Mesothelial cell of epicardium (in vitro differentiated cells): ENCODE data around the gene CHST13. TPM values are rescaled to one million over a fixed set of nuclear protein-coding genes. Genes with fewer than 3 reads are reported as not detected.

ENCODE experiments used
- DNase-seq, 2 experiments: peaks; one replicate each; pipeline ENCODE4 v3.0.0; 2021; ENCODE audit warnings: low spot score in 2 of 2; ENCODE audit not compliant: unreplicated experiment in 2 of 2
- H3K27ac Mint-ChIP-seq: 2 replicates; pipeline ENCODE4 v1.8.0; 2021; ENCODE audit warnings: mixed read lengths
- H3K27me3 Mint-ChIP-seq: 2 replicates; pipeline ENCODE4 v1.8.0; 2021; ENCODE audit warnings: low read depth, mixed read lengths
- H3K36me3 Mint-ChIP-seq: 2 replicates; pipeline ENCODE4 v1.8.0; 2021; ENCODE audit warnings: mixed read lengths
- H3K4me1 Mint-ChIP-seq: 2 replicates; pipeline ENCODE4 v1.8.0; 2021; ENCODE audit warnings: mixed read lengths
- H3K4me3 Mint-ChIP-seq: 2 replicates; pipeline ENCODE4 v1.8.0; 2021; ENCODE audit warnings: mild to moderate bottlenecking, moderate library complexity, mixed read lengths
- H3K9me3 Mint-ChIP-seq: 2 replicates; pipeline ENCODE4 v1.8.0; 2021; ENCODE audit warnings: mixed read lengths
- total RNA-seq: library from RNA; stranded (reverse); gene quantifications from 3 replicates; pipeline ENCODE4 v1.2.1, GENCODE V29; 2021
- TF ChIP-seq, protein P1 (sequence below): fragments of 200-600 bp; sonication (generic); IDR thresholded peaks from one replicate; pipeline ENCODE4 v1.5.0; 2021; ENCODE audit warnings: antibody characterized with exemption; ENCODE audit not compliant: unreplicated experiment

CHST13 gene
- total RNA-seq, 1 donor from 2014 or later = not detected

DNA sequence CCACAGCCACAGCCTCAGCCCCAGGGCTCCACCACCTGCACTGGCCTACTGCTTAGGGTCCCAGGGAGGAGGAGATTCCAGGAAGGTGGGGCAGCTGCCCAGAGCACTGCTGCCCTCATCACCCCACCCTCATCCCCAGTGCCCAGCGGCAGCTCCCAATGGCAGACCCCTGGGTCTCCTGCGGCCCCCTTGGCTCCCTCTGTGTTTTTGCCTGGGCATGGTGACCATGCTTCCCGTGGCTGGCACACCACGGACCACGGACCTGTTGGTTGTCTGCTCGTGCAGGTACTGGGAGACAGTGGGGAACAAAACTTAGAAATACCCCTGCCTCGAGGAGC is 2.7 kb downstream of the CHST13 start:
- H3K36me3 Mint-ChIP-seq = no peaks in the 10 kb centered on the region
- H3K9me3 Mint-ChIP-seq = no peaks in the 10 kb centered on the region

DNA sequence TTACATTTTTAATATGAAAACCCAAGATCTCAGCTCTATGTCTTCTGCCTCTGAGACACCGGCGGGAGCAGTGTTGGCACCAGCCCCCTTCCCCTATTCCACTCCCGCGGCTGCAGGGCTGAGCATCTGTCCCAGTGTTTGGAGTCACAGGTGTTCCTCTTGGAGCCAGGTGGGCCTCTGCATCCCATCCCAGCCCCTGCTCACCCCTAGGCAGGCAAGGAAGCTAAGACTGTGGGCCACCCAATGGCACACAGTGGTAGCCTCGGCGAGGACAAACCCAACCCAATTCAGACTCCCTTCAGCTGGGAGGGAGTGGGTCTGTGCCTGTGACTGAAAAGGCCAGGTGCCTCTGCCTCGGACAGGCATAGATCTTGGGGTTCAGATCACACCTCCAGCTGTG is 3.1 kb downstream of the CHST13 start:
- Mint-ChIP-seq H3K4me1 (peaks cover 3% of the 10 kb centered on the region), H3K27ac (no peak overlapping the region), H3K36me3 (no peaks in the 10 kb centered on the region), H3K9me3 (no peaks in the 10 kb centered on the region), H3K27me3 (peaks cover 55% of the 10 kb centered on the region), H3K4me3 (no peak overlapping the region)
- TF ChIP-seq, protein P1, sequence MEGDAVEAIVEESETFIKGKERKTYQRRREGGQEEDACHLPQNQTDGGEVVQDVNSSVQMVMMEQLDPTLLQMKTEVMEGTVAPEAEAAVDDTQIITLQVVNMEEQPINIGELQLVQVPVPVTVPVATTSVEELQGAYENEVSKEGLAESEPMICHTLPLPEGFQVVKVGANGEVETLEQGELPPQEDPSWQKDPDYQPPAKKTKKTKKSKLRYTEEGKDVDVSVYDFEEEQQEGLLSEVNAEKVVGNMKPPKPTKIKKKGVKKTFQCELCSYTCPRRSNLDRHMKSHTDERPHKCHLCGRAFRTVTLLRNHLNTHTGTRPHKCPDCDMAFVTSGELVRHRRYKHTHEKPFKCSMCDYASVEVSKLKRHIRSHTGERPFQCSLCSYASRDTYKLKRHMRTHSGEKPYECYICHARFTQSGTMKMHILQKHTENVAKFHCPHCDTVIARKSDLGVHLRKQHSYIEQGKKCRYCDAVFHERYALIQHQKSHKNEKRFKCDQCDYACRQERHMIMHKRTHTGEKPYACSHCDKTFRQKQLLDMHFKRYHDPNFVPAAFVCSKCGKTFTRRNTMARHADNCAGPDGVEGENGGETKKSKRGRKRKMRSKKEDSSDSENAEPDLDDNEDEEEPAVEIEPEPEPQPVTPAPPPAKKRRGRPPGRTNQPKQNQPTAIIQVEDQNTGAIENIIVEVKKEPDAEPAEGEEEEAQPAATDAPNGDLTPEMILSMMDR = no peak
- DNase-seq = no peak

More for the DNA sequence above, 2.7 kb downstream of the CHST13 start:
- Mint-ChIP-seq H3K27me3 (peaks cover 53% of the 10 kb centered on the region), H3K4me1 (peaks cover 3% of the 10 kb centered on the region), H3K27ac (no peak overlapping the region), H3K4me3 (no peak overlapping the region)
- TF ChIP-seq, protein P1 = no peak
- DNase-seq = no peak

DNA sequence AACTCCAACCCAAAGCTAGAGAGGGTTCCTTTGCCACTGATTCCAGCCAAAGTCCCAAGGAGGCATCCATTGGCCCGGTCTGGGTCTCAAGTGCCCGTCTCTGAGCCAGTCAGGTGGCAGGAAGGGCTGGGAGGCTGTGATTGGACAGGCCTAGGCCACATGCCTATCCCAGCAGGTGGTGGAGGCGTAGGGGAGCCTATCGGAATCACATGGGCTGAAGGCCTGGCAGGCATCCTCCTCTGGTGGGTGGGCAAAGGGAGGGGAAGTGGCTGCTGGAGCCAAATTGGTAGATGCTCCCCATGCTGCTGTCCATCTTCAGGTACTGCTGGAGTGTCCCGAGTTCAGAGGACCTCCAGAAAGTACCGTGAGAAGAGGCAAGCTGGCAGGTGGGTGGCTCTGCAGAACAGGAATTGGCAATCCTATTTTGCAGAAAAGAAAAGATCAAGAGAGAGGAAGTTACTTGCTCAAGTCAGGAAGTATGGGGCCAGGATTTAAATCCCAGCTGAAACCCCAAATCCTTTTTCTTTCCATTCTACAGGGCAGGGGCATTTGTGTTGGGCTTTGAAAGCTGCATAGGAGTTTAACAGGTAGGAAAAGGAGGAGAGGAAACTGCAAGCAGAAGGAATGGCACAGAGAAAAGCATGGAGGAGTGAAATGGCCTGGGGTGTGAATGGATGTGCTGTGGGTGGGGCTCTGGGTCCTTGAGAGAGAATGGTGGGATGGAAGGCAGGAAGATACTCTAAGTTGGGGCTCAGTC is 3.7 kb downstream of the CHST13 start:
- DNase-seq = no peak
- Mint-ChIP-seq H3K27ac (no peak overlapping the region), H3K27me3 (peaks cover 54% of the 10 kb centered on the region), H3K9me3 (no peaks in the 10 kb centered on the region), H3K4me3 (no peak overlapping the region), H3K4me1 (peaks cover 3% of the 10 kb centered on the region), H3K36me3 (no peaks in the 10 kb centered on the region)
- TF ChIP-seq, protein P1 = no peak

DNA sequence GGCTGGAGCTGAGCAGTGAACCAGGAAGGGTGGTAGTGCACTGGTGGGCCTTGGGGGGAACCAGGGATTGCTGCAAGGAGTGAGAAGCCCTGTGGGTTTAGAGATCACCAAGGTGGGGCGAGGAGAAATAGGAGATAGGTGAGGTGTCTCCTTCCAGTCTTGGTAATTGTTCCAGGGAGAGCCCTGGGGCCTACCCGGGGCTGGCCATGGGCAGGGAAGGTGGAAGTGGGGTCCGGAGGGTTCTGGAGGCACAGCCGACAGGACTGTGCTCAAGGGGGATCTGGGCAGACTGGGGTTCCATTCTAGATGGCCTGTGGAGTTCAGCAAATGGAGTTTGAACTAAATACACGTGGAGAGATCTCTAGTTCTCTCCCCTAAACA is 4.5 kb downstream of the CHST13 start:
- TF ChIP-seq, protein P1 = no peak
- no peaks in the 10 kb centered on the region for H3K36me3 Mint-ChIP-seq
- peaks cover 3% of the 10 kb centered on the region for H3K4me1 Mint-ChIP-seq
- H3K27me3 Mint-ChIP-seq = peaks cover 54% of the 10 kb centered on the region
- H3K9me3 Mint-ChIP-seq = no peaks in the 10 kb centered on the region
- no peak for DNase-seq
- H3K27ac Mint-ChIP-seq = no peak overlapping the region
- no peak overlapping the region for H3K4me3 Mint-ChIP-seq

DNA sequence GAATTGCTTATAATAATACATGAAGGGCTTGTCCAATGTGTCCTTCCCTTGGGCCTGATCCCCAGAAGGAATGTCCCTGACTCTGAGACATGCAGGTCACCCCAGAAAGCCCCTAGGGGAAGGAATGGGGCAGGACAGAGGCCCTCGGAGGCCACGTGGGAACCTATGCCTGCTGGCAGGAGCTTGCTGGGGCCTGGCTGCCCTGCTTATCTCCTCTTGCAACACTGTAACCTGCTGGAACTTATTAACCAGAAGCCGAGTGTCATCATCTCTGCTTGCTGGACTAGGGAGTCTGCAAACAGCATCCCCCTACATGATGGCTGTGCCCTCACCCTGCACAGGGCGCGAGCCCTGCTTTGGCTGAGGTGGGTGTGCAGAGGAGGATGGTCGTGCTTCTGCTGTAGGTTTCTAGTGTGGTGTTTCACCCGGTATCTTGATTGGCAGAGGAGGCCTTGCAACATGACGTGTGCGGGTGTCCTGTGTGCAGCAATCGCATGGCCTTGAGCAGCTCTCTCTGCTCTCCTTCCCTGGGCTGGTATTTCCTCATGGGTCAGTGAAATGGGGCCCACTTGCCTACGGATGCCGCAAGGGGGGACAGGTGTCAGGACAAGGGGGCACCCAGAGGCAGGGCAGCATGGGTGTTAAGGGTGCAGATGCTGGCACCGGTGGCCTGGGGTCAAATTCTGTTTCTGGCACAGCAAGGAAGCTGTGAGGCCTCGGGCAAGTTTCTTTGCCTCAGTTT is 5.0 kb downstream of the CHST13 start:
- Mint-ChIP-seq H3K4me3 (no peak overlapping the region), H3K9me3 (no peaks in the 10 kb centered on the region), H3K27me3 (peaks cover 55% of the 10 kb centered on the region), H3K4me1 (peaks cover 3% of the 10 kb centered on the region), H3K27ac (no peak overlapping the region), H3K36me3 (no peaks in the 10 kb centered on the region)
- TF ChIP-seq, protein P1 = no peak
- no peak for DNase-seq
